Stimulated activated CD4-positive, alpha-beta T cell treated with anti-CD3 and anti-CD28 coated beads, Interleukin-15, amount 100 ng/mL, for 48 hours (primary cell): ENCODE results near the gene ARL6.
"Not testable (repeated sequence)": the region's sequence is repeated elsewhere in the genome, so short reads cannot be mapped to it uniquely, and the experiment has no call there.

ENCODE experiments used
- DNase-seq, 2 donors: peaks; one replicate each; pipeline ENCODE4 v3.0.0-alpha.2; 2020; ENCODE audit warnings: low read depth in 2 of 2

Gene ARL6

DNA sequence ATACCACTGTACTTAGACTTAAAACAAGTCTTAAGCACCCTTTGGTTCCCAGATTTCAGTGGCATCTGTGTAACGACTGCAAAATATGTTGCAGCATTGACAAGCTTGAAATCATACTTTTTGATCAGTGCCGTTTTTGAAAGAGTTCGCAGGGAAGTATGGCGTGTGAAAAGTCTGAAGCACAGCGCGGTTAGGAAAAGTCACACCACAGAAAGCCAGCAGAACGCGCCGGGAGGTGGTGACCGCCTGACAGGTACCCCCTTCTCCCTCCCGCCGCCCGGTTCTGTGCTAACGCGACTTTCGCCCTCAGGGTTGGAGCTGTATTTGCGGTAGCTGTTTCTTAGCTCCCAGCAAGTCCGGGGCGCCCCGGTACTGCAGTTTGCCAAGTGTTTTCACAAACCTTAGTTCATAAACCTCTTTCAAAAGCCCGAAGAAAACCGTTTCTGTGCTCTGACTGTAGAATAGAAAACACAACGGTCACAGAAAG lies 56.8 kb downstream of the ARL6 start:
- peak; percentile 10 to 20 for DNase-seq

DNA sequence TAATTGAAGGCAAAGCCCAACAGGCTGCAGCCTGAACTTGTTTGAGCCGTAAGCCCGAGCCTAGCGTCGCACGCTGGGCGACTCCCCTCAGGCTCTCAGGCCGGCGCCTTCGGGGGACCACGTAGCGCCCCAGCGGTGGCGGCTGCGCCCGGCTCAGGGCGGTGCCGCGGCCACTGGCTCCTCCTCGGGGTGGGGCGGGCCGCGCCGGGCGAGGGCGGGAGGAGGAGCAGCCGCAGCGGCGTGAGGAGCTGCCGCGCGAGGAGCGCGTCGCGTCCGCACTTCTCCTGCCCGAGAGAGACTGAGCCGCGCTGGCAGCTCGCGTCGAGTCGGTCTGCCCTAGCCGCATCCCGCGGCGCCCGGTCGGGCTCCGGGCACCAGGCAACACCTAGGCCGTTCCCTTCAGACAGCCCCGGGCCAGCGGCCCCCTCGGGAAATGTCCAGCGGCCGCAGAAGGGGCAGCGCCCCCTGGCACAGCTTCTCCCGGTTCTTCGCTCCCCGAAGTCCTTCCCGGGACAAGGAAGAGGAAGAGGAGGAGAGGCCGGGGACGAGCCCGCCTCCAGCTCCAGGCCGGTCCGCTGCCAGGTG lies 57.3 kb downstream of the ARL6 start, which contains the start of gene CRYBG3:
Gene CRYBG3 (plus strand): TSS at position 238 of the 585 bp plus-strand sequence. CDS start 196 bp downstream, at position 434.
- peak; percentile 70 to 77 for DNase-seq

DNA sequence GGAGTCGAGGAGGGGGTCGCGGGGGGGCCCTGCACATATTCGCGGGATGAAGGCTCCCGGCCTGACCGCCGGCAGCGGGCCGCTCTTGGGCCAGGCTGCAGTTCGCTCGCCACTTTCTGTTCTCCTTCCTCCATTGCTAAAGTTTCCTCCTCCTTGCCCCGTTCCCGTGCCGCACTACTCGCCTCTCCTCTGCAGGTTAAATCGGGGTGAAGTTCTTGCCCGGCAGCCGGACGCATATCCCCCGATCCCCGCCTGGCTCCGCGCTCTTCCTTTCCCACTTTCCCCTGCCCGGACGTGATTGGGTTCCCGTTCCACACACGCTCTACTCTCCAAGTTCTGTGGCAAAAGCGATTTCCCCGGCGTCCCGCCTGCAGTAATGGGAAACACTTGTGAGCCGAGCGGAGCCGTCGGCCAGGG lies 57.8 kb downstream of the ARL6 start:
- DNase-seq, result no peak

DNA sequence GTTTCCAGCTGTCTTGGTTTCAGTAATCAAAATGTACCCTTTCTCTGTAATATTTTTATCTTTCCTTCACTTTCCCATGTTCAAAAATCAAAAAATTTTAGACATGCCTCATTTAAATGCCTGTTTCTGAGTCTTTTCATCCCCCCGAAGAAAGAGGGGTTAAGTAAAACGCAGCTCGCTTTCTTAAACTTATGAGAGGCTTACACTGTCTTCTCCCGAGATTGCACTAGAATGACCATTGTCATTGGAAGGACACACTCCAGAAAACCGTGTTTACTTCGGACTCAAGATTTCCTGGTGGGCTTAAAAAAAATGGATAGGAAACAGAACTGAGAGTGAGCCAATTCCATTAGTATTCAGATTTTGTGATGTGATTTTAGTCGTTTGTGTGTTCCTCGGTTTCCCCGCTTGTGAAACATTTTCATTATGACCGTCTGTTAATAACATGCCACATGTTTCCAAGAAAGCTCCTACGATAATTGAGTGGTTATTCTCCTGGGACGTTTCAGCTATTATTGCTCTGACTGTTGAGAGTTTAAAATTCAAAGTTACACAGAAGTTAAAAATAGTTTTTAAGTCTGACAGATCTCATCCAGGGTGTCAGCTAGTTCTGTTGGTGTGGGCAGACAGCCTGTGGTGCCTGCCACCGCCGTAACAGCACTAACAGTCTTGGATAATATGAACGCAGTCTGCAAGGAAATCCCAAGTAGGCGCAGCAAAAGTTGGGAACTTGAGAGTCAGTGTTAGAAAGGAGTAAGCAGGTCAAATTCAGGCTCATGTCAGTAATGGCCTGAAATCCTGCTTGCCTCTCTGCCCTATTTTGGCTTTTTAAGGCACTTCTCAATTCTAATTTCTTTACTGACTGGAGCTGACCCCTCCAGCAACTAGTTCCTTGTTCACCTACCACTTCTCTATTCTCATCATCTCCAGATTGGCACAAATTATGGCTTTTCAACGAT lies 58.8 kb downstream of the ARL6 start:
- DNase-seq, result no peak

DNA sequence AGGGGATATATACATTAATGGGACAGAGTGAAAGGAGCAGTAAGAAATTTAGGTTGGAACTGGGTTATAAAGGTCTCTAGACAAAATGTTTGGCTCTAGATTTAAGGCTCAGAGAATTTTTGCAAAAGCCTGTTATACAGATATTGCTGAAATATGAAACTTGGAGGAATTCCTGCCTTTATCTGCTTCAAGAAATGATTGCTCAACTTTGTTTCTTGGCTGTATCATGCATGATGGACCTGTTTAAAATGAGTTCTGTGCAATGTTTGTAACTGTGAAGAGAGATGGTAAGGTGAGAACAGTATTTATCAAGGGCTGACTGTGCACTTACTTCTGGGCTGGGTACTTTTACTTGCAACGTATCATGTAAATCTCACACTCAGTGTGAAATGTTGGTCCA lies 60.5 kb downstream of the ARL6 start:
- no peak for DNase-seq

DNA sequence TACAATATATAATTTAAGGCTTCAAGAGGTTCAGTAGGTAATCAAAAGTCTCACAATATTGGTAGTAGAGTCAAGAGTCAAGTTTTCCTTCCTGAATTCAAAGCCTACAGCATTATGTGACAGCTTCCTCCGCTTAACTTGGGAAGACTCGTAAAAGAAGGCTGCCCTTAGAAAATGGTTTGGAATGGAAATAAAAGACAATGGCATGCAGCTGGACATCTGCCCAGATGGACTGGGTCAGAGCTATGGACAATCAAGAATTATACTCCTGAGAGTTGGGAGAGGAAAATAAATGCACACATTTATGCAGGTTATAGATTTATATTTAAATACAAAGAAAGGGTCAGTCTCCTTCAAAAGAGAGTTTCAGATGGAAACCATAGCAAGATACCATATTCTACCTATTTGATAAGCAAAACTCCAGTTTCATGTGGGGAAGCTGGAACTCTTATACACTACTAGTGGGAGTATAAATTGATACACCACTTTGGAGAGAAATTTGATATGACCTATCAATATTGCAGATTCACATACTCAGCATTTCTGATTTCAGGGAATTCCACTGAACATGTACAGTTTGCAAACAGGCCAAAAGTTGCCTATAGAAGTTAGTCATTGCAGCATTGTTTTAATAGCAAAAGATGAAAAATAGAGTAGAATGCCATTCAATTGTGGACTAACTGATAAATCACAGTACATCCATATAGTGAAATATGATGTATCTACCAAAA lies 63.3 kb downstream of the ARL6 start:
- DNase-seq, result no peak

DNA sequence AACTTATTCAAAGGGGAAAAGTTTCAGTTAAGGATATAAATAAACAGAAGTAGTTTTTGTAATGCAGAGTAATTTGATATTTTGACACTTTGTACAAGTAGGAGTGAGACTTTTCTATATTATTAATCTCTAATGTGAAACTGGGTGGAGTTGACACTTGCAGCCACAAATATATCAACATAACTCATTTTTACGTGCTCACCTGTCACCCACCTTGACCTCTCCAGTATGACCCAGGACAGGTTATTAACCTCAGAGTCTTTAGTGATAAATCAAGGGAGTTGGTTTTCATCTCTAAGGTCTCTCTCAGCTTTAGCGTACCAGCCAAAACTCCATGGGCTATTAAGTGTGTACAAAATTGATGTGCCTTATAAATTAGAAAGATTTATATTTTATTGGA lies 64.6 kb downstream of the ARL6 start:
- DNase-seq, result no peak

DNA sequence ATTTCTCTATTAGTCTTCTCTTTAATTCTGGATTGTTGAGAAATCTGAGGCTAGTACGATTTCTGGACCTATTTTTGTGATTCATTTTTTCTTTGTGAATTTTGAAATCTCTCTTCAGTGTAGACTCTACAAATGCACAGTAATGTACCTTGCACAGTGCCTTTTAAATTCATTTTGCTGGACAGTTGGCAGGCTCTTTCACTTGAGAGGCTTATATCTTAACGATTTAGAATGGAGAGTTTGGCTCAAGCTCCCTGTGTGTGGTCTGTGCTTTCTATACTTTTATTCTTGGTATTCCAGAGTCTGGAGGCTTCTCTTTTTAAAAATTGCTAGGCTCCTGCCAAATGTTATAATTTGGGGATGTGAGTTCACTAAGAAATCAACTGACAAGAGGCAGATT lies 66.1 kb downstream of the ARL6 start:
- DNase-seq, result no peak

DNA sequence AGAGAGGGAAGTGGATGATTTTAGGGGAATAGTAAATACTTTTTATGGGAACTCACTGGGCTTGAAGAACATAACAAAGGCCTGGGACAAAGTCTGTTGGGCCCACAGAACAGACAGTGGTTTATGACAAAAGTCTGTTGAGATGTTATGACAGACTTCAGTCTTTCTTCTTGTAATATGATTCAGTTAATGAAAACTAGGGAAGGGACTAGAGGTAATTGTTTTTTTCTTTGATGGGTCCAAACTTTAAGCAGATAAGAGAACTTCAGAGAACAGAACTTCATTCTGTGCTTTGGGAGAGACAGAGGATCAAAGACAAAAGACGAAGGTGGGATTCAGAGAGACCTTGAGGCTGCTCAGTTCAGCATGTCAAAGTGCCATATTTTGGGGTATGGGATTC lies 66.6 kb downstream of the ARL6 start:
- no peak for DNase-seq

DNA sequence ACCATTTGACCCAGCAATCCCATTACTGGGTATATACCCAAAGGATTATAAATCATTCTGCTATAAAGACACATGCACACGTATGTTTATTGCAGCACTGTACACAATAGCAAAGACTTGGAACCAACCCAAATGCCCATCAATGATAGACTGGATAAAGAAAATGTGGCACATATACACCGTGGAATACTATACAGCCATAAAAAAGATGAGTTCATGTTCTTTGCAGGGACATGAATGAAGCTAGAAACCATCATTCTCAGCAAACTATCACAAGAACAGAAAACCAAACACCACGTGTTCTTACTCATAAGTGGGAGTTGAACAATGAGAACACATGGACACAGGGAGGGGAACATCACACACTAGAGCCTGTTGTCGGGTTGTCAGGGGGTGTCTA lies 68.6 kb downstream of the ARL6 start:
- not testable (repeated sequence) for DNase-seq

DNA sequence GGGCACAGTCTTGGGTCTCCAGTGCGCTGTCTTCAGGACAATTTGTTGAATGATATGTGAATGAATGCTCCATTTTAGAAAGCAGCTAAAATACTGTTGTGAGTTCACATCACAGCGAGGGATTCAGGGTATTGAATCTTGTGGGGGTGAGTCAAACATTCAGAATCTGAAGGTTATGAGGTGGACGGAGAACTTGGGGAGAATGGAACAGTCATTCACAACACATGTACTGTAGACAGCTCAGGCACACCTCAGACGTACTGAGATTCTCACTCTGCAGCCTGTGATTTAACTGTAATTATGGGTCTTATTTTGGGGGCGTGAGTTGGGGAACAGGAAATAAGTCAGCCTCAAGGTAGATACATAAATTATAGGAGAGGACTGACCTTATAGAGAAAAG lies 71.2 kb downstream of the ARL6 start:
- no peak for DNase-seq

DNA sequence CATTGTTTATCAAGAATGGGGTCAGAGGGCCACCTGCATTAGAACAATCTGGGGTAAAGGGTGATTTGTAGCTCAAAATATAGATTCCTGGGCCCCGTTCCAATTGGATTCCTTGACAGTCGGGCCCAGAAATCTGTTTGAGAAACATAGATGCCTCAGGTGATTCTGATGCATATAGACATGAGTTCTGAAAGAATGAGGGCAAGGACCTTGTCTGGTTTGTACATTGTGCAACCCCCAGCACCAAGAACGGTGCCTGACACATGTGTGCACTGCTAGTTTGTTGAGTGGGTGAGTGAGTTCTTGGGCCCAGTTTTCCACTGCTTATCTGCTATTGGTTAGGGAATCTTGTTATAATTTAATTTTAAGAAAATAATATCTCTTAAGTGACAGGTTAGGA lies 73.8 kb downstream of the ARL6 start:
- DNase-seq, result no peak

DNA sequence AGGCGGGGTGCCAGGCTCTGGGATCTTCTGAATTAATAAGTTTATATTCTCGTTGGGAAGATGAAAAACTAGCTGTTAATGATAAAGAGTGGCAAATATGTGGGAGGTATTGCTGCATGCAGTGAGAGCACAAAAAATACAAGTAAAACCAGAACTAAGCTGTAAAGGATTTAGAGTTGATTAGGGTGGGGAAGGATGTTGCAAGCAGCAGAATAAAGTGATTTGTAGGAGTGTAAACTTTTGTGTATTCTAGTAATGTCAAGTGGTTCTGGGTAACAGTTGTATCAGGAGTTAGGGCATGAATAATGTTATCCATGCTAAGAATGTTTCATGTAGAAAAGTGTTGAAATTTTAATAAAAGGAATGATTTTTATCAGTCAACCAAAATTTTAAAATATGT lies 75.4 kb downstream of the ARL6 start:
- no peak for DNase-seq

DNA sequence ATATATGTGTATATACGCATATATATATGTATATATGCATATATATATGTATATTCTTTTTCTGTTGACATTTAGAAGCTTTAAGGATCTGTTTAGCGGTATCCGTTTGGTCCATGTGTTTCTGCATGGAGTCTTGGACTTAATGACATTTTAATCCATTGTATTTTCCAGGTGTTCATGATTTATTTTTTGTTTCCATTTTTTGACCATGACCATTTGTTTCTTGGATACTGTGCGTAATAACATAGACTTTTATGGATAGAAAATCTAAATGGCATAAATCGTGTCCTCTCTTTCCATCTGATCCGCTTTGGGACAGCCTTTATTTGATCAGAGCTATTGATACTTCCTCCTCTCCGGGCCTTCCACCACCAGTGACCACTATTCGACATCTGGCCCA lies 76.7 kb downstream of the ARL6 start:
- no peak for DNase-seq

DNA sequence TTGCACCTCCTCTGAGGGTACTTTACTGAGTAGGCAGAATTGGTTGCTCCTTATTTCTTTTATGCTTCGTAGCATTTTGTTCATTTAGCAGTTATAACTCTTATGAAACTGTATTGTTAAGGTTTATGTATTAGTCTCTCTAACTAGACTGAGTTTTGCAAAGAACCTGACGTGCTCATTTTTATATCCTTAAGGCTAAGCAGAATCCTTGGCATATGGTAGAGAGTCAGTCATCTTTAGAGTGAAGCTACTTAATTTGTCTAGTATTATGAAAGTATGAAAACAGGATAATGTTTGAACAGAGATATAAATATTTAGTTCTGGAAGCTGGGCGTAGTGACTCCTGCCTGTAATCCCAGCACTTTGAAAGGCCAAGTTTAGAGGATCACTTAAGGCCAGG lies 77.4 kb downstream of the ARL6 start:
- DNase-seq, result no peak

DNA sequence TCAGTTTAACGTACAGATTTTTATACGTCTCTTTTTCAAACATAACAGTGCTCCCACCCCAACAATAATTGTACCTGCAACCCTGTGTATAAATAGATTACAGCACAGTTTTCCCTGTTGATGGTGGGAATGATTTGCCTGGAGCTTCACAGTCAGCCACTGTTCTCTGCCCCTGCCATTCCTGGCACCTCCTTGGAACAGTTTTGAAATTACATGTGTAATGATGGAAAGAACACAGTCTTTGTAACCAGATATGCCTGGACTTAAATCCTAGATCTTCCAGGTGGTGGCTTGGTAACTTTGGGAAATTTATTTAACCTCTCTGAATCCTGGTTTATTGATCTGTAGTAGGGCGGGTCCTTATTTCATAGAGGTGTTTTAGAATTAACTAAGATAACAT lies 84.2 kb downstream of the ARL6 start:
- no peak for DNase-seq
